ENCODE data around the gene ATP8A1.

The ATP8A1 gene

GRCh38 chr4:42566835-42567234, 90.1 kb downstream of the ATP8A1 start:
- no peak for TF ChIP-seq CTCF (IDR thresholded peaks at IDR 0.05; ENCODE audit: low read depth, low read length, missing control alignments)
- no peak overlapping the region for H3K4me3 ChIP-seq (replicated peaks; ENCODE audit: low read depth, low read length)
- DNase-seq (ENCODE audit: extremely low read depth, low read depth): no peak

DNA sequence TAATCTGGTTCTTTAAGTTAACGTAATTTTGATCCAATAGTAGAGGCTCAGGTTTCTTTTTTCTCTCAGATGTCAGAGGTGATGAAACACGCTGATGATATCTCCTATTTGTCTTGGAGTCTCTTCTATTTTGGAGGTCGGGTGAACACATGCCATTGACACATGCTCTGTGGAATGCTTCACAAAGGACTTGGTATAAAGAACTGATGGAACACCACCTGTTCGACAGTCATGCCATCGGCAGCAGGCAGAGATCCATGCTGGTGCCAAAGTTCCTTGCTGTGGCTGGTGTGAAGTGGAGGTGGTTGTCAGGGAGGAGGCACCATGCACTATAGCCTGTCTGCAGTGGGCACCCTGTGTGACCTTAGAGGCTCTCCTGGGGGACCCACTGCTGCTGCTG, 94.9 kb downstream of the ATP8A1 start:
- H3K4me3 ChIP-seq (replicated peaks; ENCODE audit: low read depth, low read length): no peak overlapping the region
- no peak for TF ChIP-seq CTCF (IDR thresholded peaks at IDR 0.05; ENCODE audit: low read depth, low read length, missing control alignments)
- DNase-seq (ENCODE audit: extremely low read depth, low read depth): no peak

GRCh38 chr4:42561031-42561430, 95.9 kb downstream of the ATP8A1 start:
- TF ChIP-seq CTCF (IDR thresholded peaks at IDR 0.05; ENCODE audit: low read depth, low read length, missing control alignments): no peak
- DNase-seq (ENCODE audit: extremely low read depth, low read depth): no peak
- no peak overlapping the region for H3K4me3 ChIP-seq (replicated peaks; ENCODE audit: low read depth, low read length)

GRCh38 chr4:42560467-42560861, 96.4 kb downstream of the ATP8A1 start:
- DNase-seq (ENCODE audit: extremely low read depth, low read depth): no peak
- no peak overlapping the region for H3K4me3 ChIP-seq (replicated peaks; ENCODE audit: low read depth, low read length)
- TF ChIP-seq CTCF (IDR thresholded peaks at IDR 0.05; ENCODE audit: low read depth, low read length, missing control alignments): no peak

DNA sequence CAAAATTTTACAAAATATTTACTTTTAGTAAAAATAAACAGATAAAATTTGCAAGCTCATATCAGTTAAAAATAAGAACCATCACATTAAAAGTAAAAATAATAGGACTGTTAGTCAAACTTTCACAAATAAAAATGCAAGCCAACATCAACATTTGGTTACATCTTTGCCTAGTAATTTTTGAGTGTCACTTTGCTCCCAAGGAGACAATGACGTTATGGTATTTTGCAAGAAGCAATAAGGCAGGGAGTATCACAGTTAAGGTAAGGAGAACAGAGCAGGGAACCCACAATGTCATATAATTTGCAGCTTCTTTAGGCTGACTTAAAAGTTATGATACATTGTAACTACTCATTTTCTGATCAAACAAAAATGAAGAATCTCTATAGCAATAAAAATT, 98.7 kb downstream of the ATP8A1 start:
- no peak overlapping the region for H3K4me3 ChIP-seq (replicated peaks; ENCODE audit: low read depth, low read length)
- DNase-seq (ENCODE audit: extremely low read depth, low read depth): no peak
- TF ChIP-seq CTCF (IDR thresholded peaks at IDR 0.05; ENCODE audit: low read depth, low read length, missing control alignments): no peak

GRCh38 chr4:42555828-42556227, 101.1 kb downstream of the ATP8A1 start:
- TF ChIP-seq CTCF (IDR thresholded peaks at IDR 0.05; ENCODE audit: low read depth, low read length, missing control alignments): no peak
- no peak for DNase-seq (ENCODE audit: extremely low read depth, low read depth)
- no peak overlapping the region for H3K4me3 ChIP-seq (replicated peaks; ENCODE audit: low read depth, low read length)

DNA sequence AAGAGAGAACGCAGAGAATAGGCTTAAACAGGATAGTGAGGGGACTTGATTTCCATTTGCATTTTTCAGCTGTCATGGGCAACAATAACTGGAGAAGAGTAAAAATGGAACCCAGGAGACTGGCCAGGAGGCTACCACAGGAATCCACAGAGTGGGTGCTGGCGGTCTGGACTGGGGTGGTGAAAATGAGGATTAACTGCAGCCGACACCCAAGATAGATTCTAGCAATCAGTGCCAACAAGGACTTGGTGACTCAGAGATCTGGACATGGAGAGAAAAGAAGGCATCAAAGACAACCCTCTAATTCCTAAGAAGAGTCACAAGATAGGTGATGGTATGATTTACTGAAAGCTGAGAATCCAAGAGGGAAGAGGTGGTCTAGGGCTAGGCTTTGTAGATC, 102.8 kb downstream of the ATP8A1 start:
- DNase-seq (ENCODE audit: extremely low read depth, low read depth): no peak
- TF ChIP-seq CTCF (IDR thresholded peaks at IDR 0.05; ENCODE audit: low read depth, low read length, missing control alignments): no peak
- H3K4me3 ChIP-seq (replicated peaks; ENCODE audit: low read depth, low read length): no peak overlapping the region

Measured in HFF-Myc (cell line).